ENCODE data around the gene JAK2. TPM values are rescaled to one million over a fixed set of nuclear protein-coding genes. Genes with fewer than 3 reads are reported as not detected.

The JAK2 gene
- total and polyA plus RNA-seq, 2 donors from 2014 or later, result 4.5 to 23.3 TPM

- Histone ChIP-seq H3K4me1 (ENCODE audit: control insufficient read depth in 2 of 3, insufficient read depth in 2 of 3, low read depth in 1 of 3, low read length in 3 of 3) (no peaks in the 10 kb centered on the region), H3K9me3 (ENCODE audit: control insufficient read depth in 2 of 3, insufficient read depth in 1 of 3, low read length in 3 of 3) (no peaks in the 10 kb centered on the region), H3K9ac (ENCODE audit: low read length in 3 of 3) (no peak overlapping the region), H3K27ac (ENCODE audit: low read depth in 2 of 2, low read length in 2 of 2) (no peak overlapping the region), H3K4me3 (ENCODE audit: low read length in 3 of 3) (no peak overlapping the region), H3K27me3 (ENCODE audit: control insufficient read depth, insufficient read depth, low read length) (no peaks in the 10 kb centered on the region), H3K36me3 (ENCODE audit: control insufficient read depth in 2 of 3, insufficient read depth in 3 of 3, low read length in 3 of 3) (no peaks in the 10 kb centered on the region)
- no peak for TF ChIP-seq CTCF (IDR thresholded peaks at IDR 0.05; ENCODE audit: borderline replicate concordance, extremely low read depth, insufficient read depth)
- no peak for FAIRE-seq
- no peak for DNase-seq
- intact Hi-C loops (cut with DNase I), result no loop called here
Measured at GRCh38 chr9:4967523-4967922, 17.5 kb upstream of the JAK2 start.

GRCh38 chr9:4969130-4969529 is 15.9 kb upstream of the JAK2 start:
- H3K36me3 ChIP-seq (ENCODE audit: control insufficient read depth in 2 of 3, insufficient read depth in 3 of 3, low read length in 3 of 3), result no peaks in the 10 kb centered on the region
- no peak overlapping the region for H3K9ac ChIP-seq (ENCODE audit: low read length in 3 of 3)
- H3K4me3 ChIP-seq (ENCODE audit: low read length in 3 of 3), result no peak overlapping the region
- FAIRE-seq (no peak), DNase-seq (no peak)
- H3K27ac ChIP-seq (ENCODE audit: low read depth in 2 of 2, low read length in 2 of 2), result no peak overlapping the region
- H3K9me3 ChIP-seq (ENCODE audit: control insufficient read depth in 2 of 3, insufficient read depth in 1 of 3, low read length in 3 of 3), result no peaks in the 10 kb centered on the region
- intact Hi-C loops (cut with DNase I), result no loop called here
- H3K4me1 ChIP-seq (ENCODE audit: control insufficient read depth in 2 of 3, insufficient read depth in 2 of 3, low read depth in 1 of 3, low read length in 3 of 3), result no peaks in the 10 kb centered on the region
- no peaks in the 10 kb centered on the region for H3K27me3 ChIP-seq (ENCODE audit: control insufficient read depth, insufficient read depth, low read length)
- no peak for TF ChIP-seq CTCF (IDR thresholded peaks at IDR 0.05; ENCODE audit: borderline replicate concordance, extremely low read depth, insufficient read depth)

- intact Hi-C loops (cut with DNase I), result no loop called here
- DNase-seq, result no peak
- no peaks in the 10 kb centered on the region for H3K9me3 ChIP-seq (ENCODE audit: control insufficient read depth in 2 of 3, insufficient read depth in 1 of 3, low read length in 3 of 3)
- no peak overlapping the region for H3K9ac ChIP-seq (ENCODE audit: low read length in 3 of 3)
- no peak overlapping the region for H3K4me3 ChIP-seq (ENCODE audit: low read length in 3 of 3)
- FAIRE-seq, result no peak
- no peaks in the 10 kb centered on the region for H3K27me3 ChIP-seq (ENCODE audit: control insufficient read depth, insufficient read depth, low read length)
- TF ChIP-seq CTCF (IDR thresholded peaks at IDR 0.05; ENCODE audit: borderline replicate concordance, extremely low read depth, insufficient read depth), result no peak
- H3K4me1 ChIP-seq (ENCODE audit: control insufficient read depth in 2 of 3, insufficient read depth in 2 of 3, low read depth in 1 of 3, low read length in 3 of 3), result no peaks in the 10 kb centered on the region
- no peak overlapping the region for H3K27ac ChIP-seq (ENCODE audit: low read depth in 2 of 2, low read length in 2 of 2)
- H3K36me3 ChIP-seq (ENCODE audit: control insufficient read depth in 2 of 3, insufficient read depth in 3 of 3, low read length in 3 of 3), result no peaks in the 10 kb centered on the region
Measured at GRCh38 chr9:4970970-4971641, 14.0 kb upstream of the JAK2 start.

GRCh38 chr9:4973246-4973645 is 11.8 kb upstream of the JAK2 start:
- Histone ChIP-seq H3K9me3 (ENCODE audit: control insufficient read depth in 2 of 3, insufficient read depth in 1 of 3, low read length in 3 of 3) (no peaks in the 10 kb centered on the region), H3K4me3 (ENCODE audit: low read length in 3 of 3) (no peak overlapping the region), H3K4me1 (ENCODE audit: control insufficient read depth in 2 of 3, insufficient read depth in 2 of 3, low read depth in 1 of 3, low read length in 3 of 3) (no peaks in the 10 kb centered on the region), H3K27ac (ENCODE audit: low read depth in 2 of 2, low read length in 2 of 2) (no peak overlapping the region), H3K36me3 (ENCODE audit: control insufficient read depth in 2 of 3, insufficient read depth in 3 of 3, low read length in 3 of 3) (no peaks in the 10 kb centered on the region), H3K27me3 (ENCODE audit: control insufficient read depth, insufficient read depth, low read length) (no peaks in the 10 kb centered on the region), H3K9ac (ENCODE audit: low read length in 3 of 3) (no peak overlapping the region)
- FAIRE-seq (no peak), DNase-seq (no peak)
- intact Hi-C loops (cut with DNase I), result no loop called here
- no peak for TF ChIP-seq CTCF (IDR thresholded peaks at IDR 0.05; ENCODE audit: borderline replicate concordance, extremely low read depth, insufficient read depth)
